Fibroblast of the aortic adventitia (primary cell): ENCODE results near the gene RNF112. TPM values are rescaled to one million over a fixed set of nuclear protein-coding genes. Genes with fewer than 3 reads are reported as not detected.

ENCODE experiments used
- DNase-seq: peaks from one replicate; pipeline ENCODE4 v3.0.0-alpha.2; 2010; ENCODE audit warnings: low read depth
- H3K4me3 ChIP-seq: 2 replicates; pipeline ENCODE4 v1.5.1; 2011; ENCODE audit warnings: low read depth, mild to moderate bottlenecking, control low read depth, low read length, moderate library complexity
- CTCF ChIP-seq: IDR thresholded peaks from 2 replicates; pipeline ENCODE4 v1.5.1; 2011; ENCODE audit warnings: mild to moderate bottlenecking, low read length, control low read depth, inconsistent platforms; ENCODE audit not compliant: insufficient read depth
- total RNA-seq: library from RNA; depleted of rRNA; stranded (reverse); fragments of >200 nt; gene quantifications from 2 replicates; pipeline ENCODE4 v1.2.3, GENCODE V29; 2012; ENCODE audit warnings: low replicate concordance

Gene RNF112
- total RNA-seq, 1 donor, result 0.36 TPM

GRCh38 chr17:19364699-19365498 lies 46.1 kb upstream of the RNF112 start:
- no peak overlapping the region for H3K4me3 ChIP-seq
- TF ChIP-seq CTCF, result no peak
- DNase-seq, result no peak

- TF ChIP-seq CTCF, result no peak
- no peak for DNase-seq
- no peak overlapping the region for H3K4me3 ChIP-seq
Measured at GRCh38 chr17:19365499-19365817, 45.6 kb upstream of the RNF112 start.

- no peak overlapping the region for H3K4me3 ChIP-seq
- no peak for TF ChIP-seq CTCF
- no peak for DNase-seq
Measured at GRCh38 chr17:19365833-19366636, 45.0 kb upstream of the RNF112 start.

- no peak for DNase-seq
- no peak overlapping the region for H3K4me3 ChIP-seq
Measured at GRCh38 chr17:19366637-19366972, 44.4 kb upstream of the RNF112 start.

GRCh38 chr17:19368229-19368628 lies 42.8 kb upstream of the RNF112 start:
- no peak overlapping the region for H3K4me3 ChIP-seq
- no peak for DNase-seq
- TF ChIP-seq CTCF, result no peak

More at GRCh38 chr17:19366637-19366972, 44.4 kb upstream of the RNF112 start:
- TF ChIP-seq CTCF, result no peak

- DNase-seq, result no peak
- no peak for TF ChIP-seq CTCF
- no peak overlapping the region for H3K4me3 ChIP-seq
Measured at GRCh38 chr17:19369107-19369778, 41.8 kb upstream of the RNF112 start.
